ENCODE results near the gene VPS45. TPM values are rescaled to one million over a fixed set of nuclear protein-coding genes. Genes with fewer than 3 reads are reported as not detected.

Gene VPS45
- total and polyA plus RNA-seq, 2 of the 8 experiments (the other 6 are each of a cell fraction or from before 2014, with no cell fraction given) = 19.1 to 27.6 TPM

GRCh38 chr1:150061632-150062101, 5.9 kb upstream of the VPS45 start:
- no peak overlapping the region for H4K8ac ChIP-seq (ENCODE audit: extremely low read depth, insufficient read depth, low read length)
- no peak overlapping the region for H2AK5ac ChIP-seq (ENCODE audit: low read depth, low read length)
- H2BK15ac ChIP-seq (ENCODE audit: low read length) = no peak overlapping the region
- TF ChIP-seq CREB1 (IDR thresholded peaks at IDR 0.05) (no peak), SP4 (IDR thresholded peaks at IDR 0.05; ENCODE audit: low read length) (no peak), KDM4A (IDR thresholded peaks at IDR 0.05; ENCODE audit: low read depth, low read length, severe bottlenecking) (no peak), HDAC2 (IDR thresholded peaks at IDR 0.05; ENCODE audit: borderline replicate concordance in 1 of 2, low read depth in 2 of 2, low read length in 2 of 2) (no peak), ASH2L (IDR thresholded peaks at IDR 0.05; ENCODE audit: low read length) (no peak), NRF1 (IDR thresholded peaks at IDR 0.05; ENCODE audit: low read depth, low read length) (no peak), KDM1A (IDR thresholded peaks at IDR 0.05; ENCODE audit: borderline replicate concordance, low read length) (no peak), FOSL1 (IDR thresholded peaks at IDR 0.05; ENCODE audit: insufficient read depth, low read depth, low read length) (no peak), HDAC6 (IDR thresholded peaks at IDR 0.05; ENCODE audit: low read depth, low read length) (no peak)
- H3K9me3 ChIP-seq (ENCODE audit: insufficient read depth in 2 of 2, low read depth in 1 of 2, low read length in 1 of 2) = no peaks in the 10 kb centered on the region
- no peak overlapping the region for H3K9ac ChIP-seq (replicated peaks in 1 of 4; ENCODE audit: extremely low read depth in 1 of 4, low read depth in 3 of 4, low read length in 3 of 4)
- H3K18ac ChIP-seq (ENCODE audit: extremely low read depth, low read length) = no peak overlapping the region
- H3K4ac ChIP-seq (replicated peaks; ENCODE audit: insufficient read length, low read depth, low read length) = no peak overlapping the region
- no peak overlapping the region for H2BK120ac ChIP-seq (replicated peaks; ENCODE audit: low read depth, low read length)
- H3K4me2 ChIP-seq (ENCODE audit: insufficient read depth in 1 of 2, low read depth in 2 of 2, low read length in 2 of 2) = no peak overlapping the region
- no peak overlapping the region for H2BK20ac ChIP-seq (ENCODE audit: low read length)
- H3K56ac ChIP-seq (replicated peaks; ENCODE audit: insufficient read length, low read depth, low read length) = no peak overlapping the region
- no peaks in the 10 kb centered on the region for H4K20me1 ChIP-seq (replicated peaks in 1 of 2; ENCODE audit: control insufficient read depth in 1 of 2, insufficient read depth in 2 of 2, low read length in 2 of 2)
- POLR2A ChIA-PET (ENCODE audit: partially characterized antibody) = interaction anchor here (1.0 to 1.1 kb wide), 2 partner anchors 156 to 175 kb away, joined by 3 to 4 read pairs; a partner anchor contains a TSS
- DNase-seq (ENCODE audit: low read depth in 1 of 2, low spot score in 2 of 2) (no peak), FAIRE-seq (no peak)
- no peaks in the 10 kb centered on the region for H3K27me3 ChIP-seq (replicated peaks in 1 of 4; ENCODE audit: control insufficient read depth in 3 of 4, extremely low read depth in 1 of 4, insufficient read depth in 3 of 4, low read length in 3 of 4)
- no peak overlapping the region for H2AFZ ChIP-seq (ENCODE audit: low read length)
- H2BK5ac ChIP-seq (ENCODE audit: low read depth, low read length) = no peak overlapping the region
- no peaks in the 10 kb centered on the region for H3K4me1 ChIP-seq (replicated peaks in 1 of 4; ENCODE audit: control insufficient read depth in 3 of 4, insufficient read depth in 4 of 4, low read length in 3 of 4)
- no peak overlapping the region for H3K14ac ChIP-seq (ENCODE audit: insufficient read length)
- no peaks in the 10 kb centered on the region for H3K23me2 ChIP-seq (ENCODE audit: low read depth, low read length)
- H4K91ac ChIP-seq (replicated peaks; ENCODE audit: insufficient read length, low read length) = no peak overlapping the region
- no peak overlapping the region for H2BK12ac ChIP-seq (ENCODE audit: low read depth, low read length)
- H3K4me3 ChIP-seq (ENCODE audit: extremely low read depth in 1 of 4, insufficient read depth in 2 of 4, low read depth in 3 of 4, low read length in 4 of 4) = no peak overlapping the region
- no peak overlapping the region for H3K27ac ChIP-seq (ENCODE audit: low read depth, low read length)
- 79% methylated on average over 3 of the region's 3 CpGs; no CpG with 5 or more reads in 1 of the 2 experiments for WGBS, 2 experiments (ENCODE audit: extremely low coverage in 1 of 2, insufficient coverage in 1 of 2, insufficient read length in 1 of 2, insufficient replicate concordance in 2 of 2, low coverage in 1 of 2, low lambda C conversion rate in 2 of 2, missing lambda C conversion rate in 1 of 2)
- H3K79me2 ChIP-seq (ENCODE audit: control insufficient read depth in 1 of 2, insufficient read depth in 2 of 2, low read length in 2 of 2) = 0 out of 4 replicates have a peak, but pooled peaks cover 0 to 7% of the 10 kb centered on the region in 2 experiments
- H3K79me1 ChIP-seq (ENCODE audit: low read depth, low read length) = no peaks in the 10 kb centered on the region
- H4K5ac ChIP-seq (ENCODE audit: insufficient read length, low read depth, low read length) = no peak overlapping the region
- H3K23ac ChIP-seq (ENCODE audit: insufficient read length) = no peak overlapping the region
- no peaks in the 10 kb centered on the region for H3K36me3 ChIP-seq (ENCODE audit: control insufficient read depth in 2 of 4, insufficient read depth in 4 of 4, low read length in 3 of 4)
- CTCF ChIA-PET (ENCODE audit: partially characterized antibody) = interaction anchor here (0.7 kb wide), 1 partner anchor 151 kb away, joined by 3 read pairs; no protein-coding TSS in a partner anchor

Data from H1 (cell line).